HG02884 (cell line): Measurements from ENCODE around the gene PSMD14.
"Not testable (repeated sequence)": the region's sequence is repeated elsewhere in the genome, so short reads cannot be mapped to it uniquely, and the experiment has no call there.

ENCODE experiments used
- ATAC-seq: cut with Tn5 transposase; IDR thresholded peaks from one replicate; pipeline ENCODE4 v1.9.1; 2021; ENCODE audit warnings: mild to moderate bottlenecking, moderate library complexity; ENCODE audit not compliant: unreplicated experiment

The PSMD14 gene

DNA sequence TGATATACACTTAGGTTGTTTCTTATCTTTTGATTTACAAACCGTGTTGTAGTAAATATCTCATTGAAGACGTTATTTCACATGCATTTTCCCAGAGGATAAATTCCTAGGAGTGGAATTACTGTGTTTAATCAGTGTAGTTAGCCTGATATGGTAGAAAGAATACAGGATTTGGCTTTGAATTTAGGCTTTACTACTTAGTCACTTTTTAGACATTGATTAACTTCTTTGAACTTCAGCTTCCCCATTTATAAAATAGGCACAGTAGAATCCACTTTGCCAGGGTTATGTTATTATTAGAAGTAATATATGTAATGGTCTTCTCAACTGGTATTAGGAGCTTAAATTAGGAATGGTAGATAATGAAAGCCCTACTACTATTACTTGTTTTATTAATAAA, 27.4 kb downstream of the PSMD14 start:
- ATAC-seq, result no peak

GRCh38 chr2:161337247-161337646, 29.0 kb downstream of the PSMD14 start:
- ATAC-seq, result no peak

DNA sequence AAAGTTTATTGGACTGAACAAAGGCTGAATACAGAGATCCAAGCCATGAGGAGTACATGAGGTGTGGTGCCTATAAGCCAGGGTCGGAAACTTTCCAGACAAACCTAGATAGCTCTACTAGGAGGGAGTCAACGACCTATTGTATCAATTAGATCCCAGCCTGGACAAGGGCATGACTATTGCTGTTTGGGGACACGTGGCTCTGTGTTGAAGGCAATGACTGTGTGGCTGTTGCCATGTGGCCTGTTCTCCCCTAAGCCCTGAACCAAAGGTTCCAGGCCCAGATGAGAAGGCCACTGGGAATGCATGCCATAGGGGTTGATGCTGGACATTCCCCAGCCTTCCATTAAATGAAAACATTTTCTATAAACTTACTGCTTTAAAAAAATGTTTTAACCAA, 31.3 kb downstream of the PSMD14 start:
- ATAC-seq, result not testable (repeated sequence)

DNA sequence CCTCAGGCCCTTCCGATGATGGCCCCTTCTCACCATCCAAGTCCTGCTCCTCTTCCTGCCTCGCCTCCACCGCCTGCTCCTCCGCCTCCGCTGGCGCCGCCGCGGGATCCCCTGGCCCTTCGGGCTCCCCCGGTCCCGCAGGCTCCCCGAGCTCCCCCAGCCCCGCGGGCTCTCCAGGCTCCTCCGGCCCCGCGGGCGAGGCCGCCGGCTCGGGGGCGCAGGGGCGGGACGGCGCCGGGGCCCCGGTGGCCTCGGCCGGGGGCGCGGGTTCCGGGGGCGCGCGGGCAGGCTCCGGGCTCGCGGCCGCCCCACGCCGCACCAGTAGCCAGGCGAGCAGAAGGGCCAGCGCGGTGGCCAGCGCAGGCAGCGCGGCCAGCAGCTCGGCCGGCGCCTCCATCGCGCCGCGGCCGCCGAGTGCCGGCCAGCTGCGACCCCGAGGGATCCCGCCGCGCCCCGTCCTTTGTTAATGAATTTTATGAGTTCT, 32.7 kb downstream of the PSMD14 start:
- ATAC-seq, result not testable (repeated sequence)

DNA sequence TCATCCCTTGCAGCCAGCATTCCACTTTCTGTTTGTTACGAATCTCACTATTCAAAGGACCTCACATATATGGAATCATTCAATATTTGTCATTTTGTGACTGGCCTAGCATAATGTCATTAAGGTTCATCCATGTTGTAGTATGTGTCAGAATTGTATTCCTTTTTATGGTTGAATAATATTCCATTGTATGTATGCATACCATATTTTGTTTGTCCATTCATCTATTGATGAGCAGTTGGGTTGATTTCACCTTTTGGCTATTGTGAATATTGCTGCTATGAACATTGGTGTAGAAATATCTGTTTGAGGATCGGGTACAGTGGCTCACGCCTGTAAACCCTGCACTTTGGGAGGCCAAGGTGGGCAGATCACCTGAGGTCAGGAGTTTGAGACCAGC, 35.0 kb downstream of the PSMD14 start:
- no peak for ATAC-seq

- no peak for ATAC-seq
Observed at GRCh38 chr2:161344692-161345091, 36.5 kb downstream of the PSMD14 start.

DNA sequence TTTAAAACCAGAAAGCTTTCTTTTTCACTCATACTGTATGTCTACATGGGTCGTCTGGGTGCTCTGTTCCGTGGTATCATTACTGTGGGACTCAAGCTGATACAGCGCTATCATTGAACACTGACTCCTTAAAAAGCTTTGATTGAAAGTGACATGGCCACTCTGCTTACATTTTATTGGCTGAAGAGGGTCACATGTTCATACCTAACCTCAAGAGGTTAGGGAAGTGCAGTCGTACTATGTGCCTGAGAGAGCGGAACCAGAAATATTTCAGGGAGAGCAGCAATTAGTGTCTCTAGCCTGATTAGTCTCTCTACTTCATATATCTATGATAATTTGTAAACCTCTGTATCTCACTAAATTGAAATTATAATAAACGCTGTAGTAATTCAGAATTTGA, 43.5 kb downstream of the PSMD14 start:
- ATAC-seq, result no peak

DNA sequence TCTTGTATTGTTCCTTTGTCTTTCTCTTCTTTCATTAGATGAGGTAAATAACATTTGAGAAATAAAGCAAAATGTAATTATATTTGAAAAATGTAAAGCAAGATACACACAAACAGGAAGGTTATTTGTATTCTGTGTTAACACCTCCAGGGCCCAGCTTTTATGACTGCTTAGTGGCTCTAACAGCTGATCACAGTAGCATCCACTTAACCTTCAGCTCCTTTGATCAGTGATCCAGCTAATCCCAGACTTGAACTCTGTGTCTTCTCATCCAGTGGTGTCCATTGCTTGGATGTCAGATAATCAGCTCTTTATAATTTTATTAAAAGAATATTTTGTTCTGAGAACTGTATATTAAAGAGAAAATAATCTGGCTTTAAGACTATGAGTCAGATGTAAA, 44.5 kb downstream of the PSMD14 start:
- no peak for ATAC-seq

- no peak for ATAC-seq
Observed at GRCh38 chr2:161353543-161353942, 45.3 kb downstream of the PSMD14 start.

DNA sequence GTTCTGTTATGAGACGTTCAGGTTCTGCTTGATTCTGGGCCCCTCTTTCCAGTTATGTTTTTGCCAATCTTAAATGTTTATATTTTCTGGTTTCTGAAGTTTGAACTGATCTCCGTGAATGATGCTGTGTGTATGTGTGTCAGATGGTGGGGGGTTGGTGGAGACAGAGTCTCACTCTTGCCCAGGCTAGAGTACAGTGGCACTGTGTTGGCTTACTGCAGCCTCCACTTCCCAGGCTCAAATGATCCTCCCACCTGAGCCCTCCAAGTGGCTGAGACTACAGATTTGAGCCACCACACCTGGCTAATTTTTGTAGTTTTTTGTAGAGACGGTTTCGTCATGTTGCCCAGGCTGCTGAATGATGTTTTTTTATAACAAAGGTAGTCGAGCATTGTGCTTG, 45.9 kb downstream of the PSMD14 start:
- no peak for ATAC-seq

GRCh38 chr2:161355106-161355505, 46.9 kb downstream of the PSMD14 start:
- ATAC-seq, result no peak

DNA sequence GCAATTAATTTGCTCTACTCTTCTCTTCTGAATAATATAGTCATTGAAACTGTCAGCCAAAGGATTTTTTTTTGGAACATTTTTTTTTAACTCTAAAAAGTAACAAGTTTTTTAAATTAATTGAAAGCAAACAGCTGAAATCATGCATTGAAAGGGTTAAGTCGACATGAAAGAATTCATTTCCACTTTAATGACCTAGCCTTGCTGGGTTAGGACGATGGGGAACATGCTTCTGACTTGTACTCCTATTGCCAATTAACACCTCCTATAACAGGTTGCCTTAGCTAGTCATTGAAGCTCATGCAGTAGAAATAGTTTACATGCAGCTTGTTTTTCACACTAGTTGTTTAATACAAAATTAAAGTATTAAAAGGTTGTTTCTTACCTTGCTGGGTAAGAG, 47.8 kb downstream of the PSMD14 start:
- ATAC-seq, result no peak

DNA sequence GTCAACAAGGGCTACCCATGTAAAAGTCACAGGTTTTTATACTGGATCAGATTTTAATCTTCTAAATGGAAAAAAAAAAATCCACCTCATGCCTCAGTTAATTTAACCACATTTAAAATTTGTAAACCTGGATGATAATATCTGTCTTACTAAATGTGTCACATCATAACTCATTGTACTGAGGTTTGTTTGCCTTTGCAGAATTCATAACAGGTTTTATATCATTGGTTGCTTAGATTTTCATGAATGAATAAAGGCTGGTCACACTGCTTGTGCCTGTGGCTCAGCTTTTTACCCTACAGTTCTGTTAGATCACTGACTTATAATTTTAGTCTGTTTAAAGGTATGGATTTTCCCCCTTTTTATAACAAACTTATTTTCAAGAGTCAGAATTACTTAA, 48.9 kb downstream of the PSMD14 start:
- no peak for ATAC-seq

GRCh38 chr2:161358838-161359237, 50.6 kb downstream of the PSMD14 start:
- no peak for ATAC-seq

- not testable (repeated sequence) for ATAC-seq
Observed at GRCh38 chr2:161360095-161360654, 52.0 kb downstream of the PSMD14 start.

DNA sequence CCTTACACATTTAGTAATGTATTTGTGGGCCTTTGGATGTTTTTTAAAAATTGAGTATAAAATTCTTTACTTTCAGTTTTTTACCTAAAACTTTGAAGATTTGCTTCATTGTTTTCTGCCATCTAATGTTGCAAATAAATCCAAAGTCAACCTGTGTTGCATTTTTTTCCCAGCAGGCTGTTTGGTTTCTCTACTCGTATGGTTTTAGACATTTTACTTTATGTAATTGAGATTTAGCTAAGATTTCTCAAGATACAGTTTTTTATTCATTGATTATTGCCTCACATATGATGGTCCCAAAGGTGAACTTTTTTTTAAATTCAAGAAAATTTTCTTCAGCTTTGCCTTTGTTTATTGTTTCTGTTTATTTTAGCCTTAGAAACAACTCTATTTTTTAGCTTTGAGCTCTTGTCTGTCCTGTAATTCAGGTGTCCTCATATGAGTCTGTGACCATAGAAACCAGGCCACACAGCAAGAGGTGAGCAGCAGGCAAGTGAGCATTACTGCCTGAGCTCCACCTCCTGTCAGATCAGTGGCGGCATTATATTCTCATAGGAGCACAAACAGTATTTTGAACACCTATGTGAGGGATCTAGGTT, 54.4 kb downstream of the PSMD14 start:
- no peak for ATAC-seq

GRCh38 chr2:161367675-161368074, 59.5 kb downstream of the PSMD14 start:
- no peak for ATAC-seq

DNA sequence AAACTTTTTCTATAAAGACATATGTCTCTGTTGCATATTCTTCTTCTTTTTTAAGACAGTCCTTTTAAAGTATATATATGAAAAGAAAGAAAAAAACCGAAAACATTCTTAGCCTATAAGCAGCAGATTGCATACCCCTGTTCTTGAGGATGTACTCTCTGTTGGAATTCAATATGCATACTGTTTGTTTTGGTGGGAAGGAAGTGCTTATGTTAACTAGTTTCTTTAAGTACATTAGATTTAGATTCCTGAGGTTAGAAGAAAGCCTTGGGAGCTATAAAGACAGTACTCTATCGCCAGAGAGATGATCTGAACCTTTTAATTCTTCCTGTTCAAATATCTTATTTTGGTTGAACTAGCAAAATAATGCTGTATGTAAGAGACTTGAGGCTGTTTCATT, 61.1 kb downstream of the PSMD14 start:
- no peak for ATAC-seq

GRCh38 chr2:161370981-161371380, 62.8 kb downstream of the PSMD14 start:
- ATAC-seq, result no peak

DNA sequence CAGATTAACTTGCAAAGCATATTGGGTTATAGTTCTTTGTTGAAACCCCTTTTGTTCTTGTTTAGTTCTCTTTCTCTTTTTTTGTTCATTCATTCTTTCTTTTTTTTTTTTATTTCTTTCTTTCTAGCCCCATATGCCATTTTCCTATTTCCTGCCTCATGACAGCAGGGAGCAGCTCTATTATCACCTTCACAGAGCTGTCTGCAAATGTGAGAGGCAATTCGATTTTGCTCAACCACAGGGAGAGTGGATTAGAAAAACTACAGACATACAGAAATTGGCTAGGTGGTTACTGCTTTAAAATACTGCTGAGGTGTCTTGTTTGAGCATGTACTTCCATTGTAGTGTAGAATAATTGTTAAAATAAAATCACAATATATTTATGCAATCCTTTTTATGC, 63.6 kb downstream of the PSMD14 start:
- ATAC-seq, result no peak

GRCh38 chr2:161373942-161374341, 65.7 kb downstream of the PSMD14 start:
- no peak for ATAC-seq

GRCh38 chr2:161374446-161374845, 66.2 kb downstream of the PSMD14 start:
- no peak for ATAC-seq

DNA sequence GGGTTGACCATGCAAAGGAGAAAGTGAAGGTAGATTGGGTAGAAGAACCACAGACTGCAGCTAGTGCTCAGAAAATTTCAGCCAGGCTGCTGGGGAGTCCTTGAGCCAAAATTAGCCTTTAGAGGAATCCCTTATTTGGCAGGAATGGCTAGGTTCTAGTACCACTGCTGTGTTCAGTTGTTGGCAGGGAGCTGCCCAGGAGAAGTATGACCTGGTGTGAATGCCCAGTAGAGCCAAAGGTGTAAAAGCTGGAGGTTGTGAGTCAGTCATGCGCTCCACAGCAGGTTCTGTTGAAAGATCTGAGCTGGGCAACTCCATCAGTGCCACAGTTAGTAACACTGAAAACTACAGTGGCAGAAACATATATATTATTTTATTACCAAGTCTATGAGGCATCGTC, 71.5 kb downstream of the PSMD14 start:
- no peak for ATAC-seq
